ENCODE measurements around the gene CNOT4.

DNA sequence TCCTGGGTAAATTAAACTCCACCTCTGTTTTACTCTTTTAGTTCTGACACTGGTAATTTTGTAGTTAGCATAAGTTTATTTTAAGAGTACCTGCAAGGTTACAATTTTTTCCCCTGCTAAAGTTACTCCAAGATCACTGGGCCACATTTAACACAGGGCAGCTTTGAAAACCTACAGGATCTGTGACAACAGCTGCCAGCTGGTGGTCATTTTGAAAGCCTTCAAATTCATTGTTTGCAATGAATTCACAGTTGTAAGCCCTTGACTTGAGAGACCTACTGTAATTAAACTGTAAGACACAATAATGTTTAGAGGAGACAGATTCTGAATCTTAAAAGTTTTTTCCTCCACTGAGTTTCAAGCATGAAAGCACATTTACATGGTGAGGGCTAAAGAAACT is 129.6 kb downstream of the CNOT4 start:
- TF ChIP-seq, protein P1, sequence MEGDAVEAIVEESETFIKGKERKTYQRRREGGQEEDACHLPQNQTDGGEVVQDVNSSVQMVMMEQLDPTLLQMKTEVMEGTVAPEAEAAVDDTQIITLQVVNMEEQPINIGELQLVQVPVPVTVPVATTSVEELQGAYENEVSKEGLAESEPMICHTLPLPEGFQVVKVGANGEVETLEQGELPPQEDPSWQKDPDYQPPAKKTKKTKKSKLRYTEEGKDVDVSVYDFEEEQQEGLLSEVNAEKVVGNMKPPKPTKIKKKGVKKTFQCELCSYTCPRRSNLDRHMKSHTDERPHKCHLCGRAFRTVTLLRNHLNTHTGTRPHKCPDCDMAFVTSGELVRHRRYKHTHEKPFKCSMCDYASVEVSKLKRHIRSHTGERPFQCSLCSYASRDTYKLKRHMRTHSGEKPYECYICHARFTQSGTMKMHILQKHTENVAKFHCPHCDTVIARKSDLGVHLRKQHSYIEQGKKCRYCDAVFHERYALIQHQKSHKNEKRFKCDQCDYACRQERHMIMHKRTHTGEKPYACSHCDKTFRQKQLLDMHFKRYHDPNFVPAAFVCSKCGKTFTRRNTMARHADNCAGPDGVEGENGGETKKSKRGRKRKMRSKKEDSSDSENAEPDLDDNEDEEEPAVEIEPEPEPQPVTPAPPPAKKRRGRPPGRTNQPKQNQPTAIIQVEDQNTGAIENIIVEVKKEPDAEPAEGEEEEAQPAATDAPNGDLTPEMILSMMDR (IDR thresholded peaks at IDR 0.05): no peak
- TF ChIP-seq EP300 (IDR thresholded peaks at IDR 0.05): no peak
- TF ChIP-seq POLR2AphosphoS5 (IDR thresholded peaks at IDR 0.05): no peak
- no peak for TF ChIP-seq POLR2A (IDR thresholded peaks at IDR 0.05)
